ENCODE data around the gene ARL3. TPM values are rescaled to one million over a fixed set of nuclear protein-coding genes. Genes with fewer than 3 reads are reported as not detected.

The ARL3 gene
- total RNA-seq, 2 experiments from 2014 or later, result 4.7 to 5.2 TPM

- Mint-ChIP-seq H3K9me3 (ENCODE audit: insufficient read depth) (no peaks in the 10 kb centered on the region), H3K27ac (peak within 1 kb of the TSS; percentile 94), H3K4me3 (peak within 1 kb of the TSS; percentile 99), H3K36me3 (ENCODE audit: low read depth) (peaks cover 24% of the 10 kb centered on the region), H3K4me1 (ENCODE audit: low read depth) (peaks cover 38% of the 10 kb centered on the region), H3K27me3 (ENCODE audit: low read depth) (peaks cover 4% of the 10 kb centered on the region)
- ChIA-PET CTCF (interaction anchor here (1.1 to 4.6 kb wide), 13 partner anchors 9 to 166 kb away, joined by 3 to 51 read pairs (median 6); partner anchors contain the start of genes ARL3, SFXN2, SUFU and WBP1L), POLR2A (interaction anchor here (1.1 to 4.9 kb wide), 10 partner anchors 10 to 548 kb away, joined by 3 to 44 read pairs (median 13); partner anchors contain the start of genes ARL3 and SFXN2)
- ATAC-seq, result peak; percentile 8
- peak; percentile 67 for DNase-seq
Measured at GRCh38 chr10:102644066-102644645, 70.0 kb downstream of the ARL3 start, which contains the start of gene TRIM8. TRIM8 (plus strand) TSS chr10:102644479; CDS start chr10:102644618, 139 bp downstream.

GRCh38 chr10:102643336-102644065 lies 70.7 kb downstream of the ARL3 start:
- CTCF ChIA-PET, result interaction anchor here (1.1 to 4.6 kb wide), 9 partner anchors 10 to 139 kb away, joined by 3 to 51 read pairs (median 7); partner anchors contain the start of genes ARL3, SFXN2, SUFU and WBP1L
- POLR2A ChIA-PET, result interaction anchor here (1.1 to 3.7 kb wide), 5 partner anchors 12 to 548 kb away, joined by 3 to 44 read pairs (median 24); partner anchors contain the start of genes ARL3 and SFXN2
- H3K27me3 Mint-ChIP-seq (ENCODE audit: low read depth), result peaks cover 7% of the 10 kb centered on the region

GRCh38 chr10:102642736-102643335 lies 71.4 kb downstream of the ARL3 start:
- CTCF ChIA-PET, result interaction anchor here (1.3 to 1.7 kb wide), 3 partner anchors 27 to 59 kb away, joined by 3 to 7 read pairs (median 6); no protein-coding TSS in a partner anchor
- Mint-ChIP-seq H3K9me3 (ENCODE audit: insufficient read depth) (no peaks in the 10 kb centered on the region), H3K36me3 (ENCODE audit: low read depth) (peaks cover 17% of the 10 kb centered on the region), H3K4me1 (ENCODE audit: low read depth) (peaks cover 25% of the 10 kb centered on the region), H3K27me3 (ENCODE audit: low read depth) (peaks cover 7% of the 10 kb centered on the region), H3K4me3 (peak overlapping the region; percentile 86), H3K27ac (peak overlapping the region; percentile 91)
- ATAC-seq (no peak), DNase-seq (peak; percentile 55)
- POLR2A ChIA-PET, result interaction anchor here (0.9 to 1.3 kb wide), 6 partner anchors 10 to 138 kb away, joined by 3 to 7 read pairs (median 4); partner anchors contain the start of genes ARL3, SFXN2 and SUFU

More at GRCh38 chr10:102643336-102644065, 70.7 kb downstream of the ARL3 start:
- peak; percentile 1 for ATAC-seq
- DNase-seq, result peak; percentile 53
- peak overlapping the region; percentile 86 for H3K4me3 Mint-ChIP-seq
- peak overlapping the region; percentile 91 for H3K27ac Mint-ChIP-seq
- H3K36me3 Mint-ChIP-seq (ENCODE audit: low read depth), result peaks cover 18% of the 10 kb centered on the region
- peaks cover 32% of the 10 kb centered on the region for H3K4me1 Mint-ChIP-seq (ENCODE audit: low read depth)
- H3K9me3 Mint-ChIP-seq (ENCODE audit: insufficient read depth), result no peaks in the 10 kb centered on the region

GRCh38 chr10:102641880-102642735 lies 72.1 kb downstream of the ARL3 start:
- ChIA-PET POLR2A (interaction anchor here (0.6 to 1.3 kb wide), 10 partner anchors 10 to 247 kb away, joined by 3 to 7 read pairs (median 3); partner anchors contain the start of genes ARL3, SFXN2 and SUFU), CTCF (interaction anchor here (0.8 to 1.8 kb wide), 8 partner anchors 9 to 58 kb away, joined by 3 to 7 read pairs (median 4); no protein-coding TSS in a partner anchor)
- Mint-ChIP-seq H3K27ac (peak overlapping the region; percentile 89), H3K4me1 (ENCODE audit: low read depth) (peaks cover 18% of the 10 kb centered on the region), H3K9me3 (ENCODE audit: insufficient read depth) (no peaks in the 10 kb centered on the region), H3K27me3 (ENCODE audit: low read depth) (peaks cover 7% of the 10 kb centered on the region), H3K36me3 (ENCODE audit: low read depth) (peaks cover 17% of the 10 kb centered on the region), H3K4me3 (peak overlapping the region; percentile 89)
- ATAC-seq (peak; percentile 70), DNase-seq (peak; percentile 99)

- peak overlapping the region; percentile 89 for H3K27ac Mint-ChIP-seq
- peaks cover 7% of the 10 kb centered on the region for H3K27me3 Mint-ChIP-seq (ENCODE audit: low read depth)
- H3K9me3 Mint-ChIP-seq (ENCODE audit: insufficient read depth), result no peaks in the 10 kb centered on the region
- POLR2A ChIA-PET, result interaction anchor here (0.6 to 1.3 kb wide), 6 partner anchors 18 to 247 kb away, joined by 3 to 5 read pairs (median 3); partner anchors contain the start of genes ARL3 and SFXN2
- ATAC-seq (no peak), DNase-seq (no peak)
- H3K36me3 Mint-ChIP-seq (ENCODE audit: low read depth), result peaks cover 12% of the 10 kb centered on the region
- peak overlapping the region; percentile 89 for H3K4me3 Mint-ChIP-seq
- H3K4me1 Mint-ChIP-seq (ENCODE audit: low read depth), result peaks cover 16% of the 10 kb centered on the region
- CTCF ChIA-PET, result interaction anchor here (0.8 to 1.8 kb wide), 7 partner anchors 9 to 58 kb away, joined by 3 to 6 read pairs (median 3); no protein-coding TSS in a partner anchor
Measured at GRCh38 chr10:102641402-102641801, 72.8 kb downstream of the ARL3 start.

GRCh38 chr10:102639537-102639936 lies 74.7 kb downstream of the ARL3 start:
- no peak overlapping the region for H3K4me3 Mint-ChIP-seq
- ChIA-PET CTCF (interaction anchor here (1.0 kb wide), 1 partner anchor 30 kb away, joined by 3 read pairs; no protein-coding TSS in a partner anchor), POLR2A (interaction anchor here (0.6 to 0.8 kb wide), 2 partner anchors 28 to 968 kb away, joined by 3 read pairs; no protein-coding TSS in a partner anchor)
- peaks cover 30% of the 10 kb centered on the region for H3K4me1 Mint-ChIP-seq (ENCODE audit: low read depth)
- no peaks in the 10 kb centered on the region for H3K36me3 Mint-ChIP-seq (ENCODE audit: low read depth)
- ATAC-seq (no peak), DNase-seq (no peak)
- H3K9me3 Mint-ChIP-seq (ENCODE audit: insufficient read depth), result no peaks in the 10 kb centered on the region
- H3K27me3 Mint-ChIP-seq (ENCODE audit: low read depth), result peaks cover 7% of the 10 kb centered on the region
- H3K27ac Mint-ChIP-seq, result no peak overlapping the region

GRCh38 chr10:102635377-102635776 lies 78.8 kb downstream of the ARL3 start:
- H3K27ac Mint-ChIP-seq, result peak overlapping the region; percentile 84
- H3K4me1 Mint-ChIP-seq (ENCODE audit: low read depth), result peaks cover 57% of the 10 kb centered on the region
- no peaks in the 10 kb centered on the region for H3K36me3 Mint-ChIP-seq (ENCODE audit: low read depth)
- POLR2A ChIA-PET, result interaction anchor here (0.5 to 0.8 kb wide), 2 partner anchors 10 to 24 kb away, joined by 3 read pairs; no protein-coding TSS in a partner anchor
- DNase-seq (peak; percentile 56), ATAC-seq (peak; percentile 77)
- peak overlapping the region; percentile 13 for H3K4me3 Mint-ChIP-seq
- CTCF ChIA-PET, result interaction anchor here (0.7 to 2.1 kb wide), 8 partner anchors 9 to 404 kb away, joined by 3 to 9 read pairs (median 4); partner anchors contain the start of gene TRIM8
- H3K9me3 Mint-ChIP-seq (ENCODE audit: insufficient read depth), result no peaks in the 10 kb centered on the region
- peaks cover 7% of the 10 kb centered on the region for H3K27me3 Mint-ChIP-seq (ENCODE audit: low read depth)

- ChIA-PET POLR2A (no interaction called here), CTCF (interaction anchor here (1.0 to 2.1 kb wide), 6 partner anchors 10 to 403 kb away, joined by 3 to 9 read pairs (median 4); partner anchors contain the start of gene TRIM8)
- Mint-ChIP-seq H3K36me3 (ENCODE audit: low read depth) (no peaks in the 10 kb centered on the region), H3K4me3 (no peak overlapping the region), H3K9me3 (ENCODE audit: insufficient read depth) (no peaks in the 10 kb centered on the region), H3K27ac (peak overlapping the region; percentile 84), H3K4me1 (ENCODE audit: low read depth) (peaks cover 57% of the 10 kb centered on the region), H3K27me3 (ENCODE audit: low read depth) (peaks cover 6% of the 10 kb centered on the region)
- no peak for ATAC-seq
- no peak for DNase-seq
Measured at GRCh38 chr10:102634686-102635085, 79.5 kb downstream of the ARL3 start.

GRCh38 chr10:102633848-102634247 lies 80.3 kb downstream of the ARL3 start:
- no peaks in the 10 kb centered on the region for H3K9me3 Mint-ChIP-seq (ENCODE audit: insufficient read depth)
- ChIA-PET POLR2A (no interaction called here), CTCF (no interaction called here)
- DNase-seq, result no peak
- ATAC-seq, result no peak
- H3K36me3 Mint-ChIP-seq (ENCODE audit: low read depth), result no peaks in the 10 kb centered on the region
- H3K27me3 Mint-ChIP-seq (ENCODE audit: low read depth), result peaks cover under 1% of the 10 kb centered on the region
- no peak overlapping the region for H3K4me3 Mint-ChIP-seq
- H3K27ac Mint-ChIP-seq, result peak overlapping the region; percentile 86
- peaks cover 57% of the 10 kb centered on the region for H3K4me1 Mint-ChIP-seq (ENCODE audit: low read depth)

- Mint-ChIP-seq H3K36me3 (ENCODE audit: low read depth) (no peaks in the 10 kb centered on the region), H3K4me1 (ENCODE audit: low read depth) (peaks cover 57% of the 10 kb centered on the region), H3K27me3 (ENCODE audit: low read depth) (no peaks in the 10 kb centered on the region), H3K4me3 (no peak overlapping the region), H3K9me3 (ENCODE audit: insufficient read depth) (no peaks in the 10 kb centered on the region), H3K27ac (peak overlapping the region; percentile 86)
- ChIA-PET POLR2A (interaction anchor here (0.6 kb wide), 1 partner anchor 751 kb away, joined by 3 read pairs; no protein-coding TSS in a partner anchor), CTCF (interaction anchor here (1.1 to 1.9 kb wide), 3 partner anchors 11 to 25 kb away, joined by 3 to 9 read pairs (median 4); partner anchors contain the start of gene TRIM8)
- DNase-seq (no peak), ATAC-seq (peak; percentile 28)
Measured at GRCh38 chr10:102633287-102633686, 80.9 kb downstream of the ARL3 start.

Data from activated CD8-positive, alpha-beta T cell treated with anti-CD3 and anti-CD28 coated beads, Interleukin-2, amount 10 ng/mL, durations not matched to agents 7 days and 5 days (primary cell).